Gastrocnemius medialis (tissue), 4 donors: ENCODE results near the gene FGD4. TPM values are rescaled to one million over a fixed set of nuclear protein-coding genes. Genes with fewer than 3 reads are reported as not detected.

Source experiments
- ATAC-seq, 2 donors: fragments of 150-250 bp; one replicate each; pipeline ENCODE4 v1.9.1; 2016
- DNase-seq, 2 donors: peaks; one replicate each; pipeline ENCODE4 v3.0.0-alpha.2; 2019
- H3K27ac ChIP-seq, 4 donors: fragments of 200-600 bp; sonication (generic); 1 replicate in 1 of 4; 2 replicates in 3 of 4; pipeline ENCODE4 v1.5.1; 2016 to 2018; ENCODE audit warnings: mild to moderate bottlenecking in 2 of 4, moderate library complexity in 1 of 4
- H3K27me3 ChIP-seq, 3 donors: fragments of 200-600 bp; sonication (generic) in 2 of 3; 1 replicate in 1 of 3; 2 replicates in 2 of 3; pipeline versions ENCODE4 v1.5.1 to v1.6.0; 2016 to 2019; ENCODE audit warnings: mild to moderate bottlenecking in 1 of 3, moderate library complexity in 1 of 3
- H3K36me3 ChIP-seq, 2 donors: fragments of 200-600 bp; sonication (generic) in 1 of 2; one replicate each; pipeline ENCODE4 v1.5.1; 2017 to 2018
- H3K4me1 ChIP-seq, 2 donors: fragments of 200-600 bp; sonication (generic) in 1 of 2; one replicate each; pipeline ENCODE4 v1.5.1; 2016 to 2017; ENCODE audit warnings: mild to moderate bottlenecking in 2 of 2
- H3K4me3 ChIP-seq, 4 donors: fragments of 200-600 bp; sonication (generic) in 3 of 4; 1 replicate in 1 of 4; 2 replicates in 3 of 4; pipeline ENCODE4 v1.5.1; 2016 to 2019; ENCODE audit warnings: mild to moderate bottlenecking in 2 of 4
- H3K9me3 ChIP-seq, 3 donors: fragments of 200-600 bp; sonication (generic) in 2 of 3; 1 replicate in 1 of 3; 2 replicates in 2 of 3; pipeline ENCODE4 v1.5.1; 2016 to 2019
- CTCF ChIP-seq, 5 experiments: fragments of 450-650 bp in 3 of 5; fragments of 200-600 bp in 2 of 5; sonication (generic) in 2 of 5; IDR thresholded peaks in 4 of 5; conservative IDR thresholded peaks in 1 of 5; 1 replicate in 4 of 5; 2 replicates in 1 of 5; pipeline ENCODE4 v1.5.1; 2016 to 2019; ENCODE audit warnings: antibody characterized with exemption in 5 of 5, mild to moderate bottlenecking in 3 of 5, moderate library complexity in 3 of 5
- POLR2A ChIP-seq, 2 donors: fragments of 450-650 bp; IDR thresholded peaks; one replicate each; pipeline ENCODE4 v1.6.1; 2017; ENCODE audit warnings: antibody characterized with exemption in 2 of 2, mild to moderate bottlenecking in 2 of 2, moderate library complexity in 2 of 2
- in situ Hi-C, 4 donors: fragments of 200-750 bp; cut with MboI; loops; one replicate each; pipeline versions ENCODE4 v1.15.0 to v1.8.0; 2017; ENCODE audit warnings: low sequenced_read_pairs in 4 of 4
- intact Hi-C: fragments of 100-400 bp; cut with DNase I; formaldehyde crosslinking; loops from one replicate; pipeline ENCODE4 v1.15.1; 2023; ENCODE audit warnings: low total_unique reads
- total RNA-seq, 4 donors: library from RNA; depleted of rRNA; stranded (reverse); fragments of >200 nt; gene quantifications; one replicate each; pipeline versions ENCODE4 v1.1.0 to v1.2.3, GENCODE V29; 2016

Gene FGD4
- total RNA-seq, 4 donors from 2014 or later, result 18.8 to 60.3 (median 40.8) TPM

GRCh38 chr12:32362892-32363291 is 36.5 kb upstream of the FGD4 start:
- intact Hi-C loops, result loop anchor here (10.0 kb wide), 1 partner anchor 92 kb away; no protein-coding TSS in a partner anchor
- Histone ChIP-seq H3K27me3 (no peaks in the 10 kb centered on the region), H3K4me1 (no peaks in the 10 kb centered on the region), H3K36me3 (no peaks in the 10 kb centered on the region), H3K9me3 (no peaks in the 10 kb centered on the region), H3K27ac (no peak overlapping the region), H3K4me3 (no peak overlapping the region)
- ATAC-seq (no peak), DNase-seq (no peak)
- in situ Hi-C loops, result loop anchor here in 2 of 4 donors (10.0 to 25.0 kb wide), 2 partner anchors 92 to 1649 kb away; partner anchors contain the start of gene ALG10 (in 1 of the 2)
- TF ChIP-seq CTCF (IDR thresholded peaks at IDR 0.05 in 4 of 5, conservative IDR thresholded peaks at IDR 0.05 in 1 of 5), result no peak
- TF ChIP-seq POLR2A (IDR thresholded peaks at IDR 0.05), result no peak

- in situ Hi-C loops (loop anchor here in 3 of 4 donors (5.0 to 25.0 kb wide), 5 partner anchors 87 to 1647 kb away; partner anchors contain the start of gene ALG10 (in 1 of the 3)), intact Hi-C loops (loop anchor here (1.0 to 10.0 kb wide), 3 partner anchors 37 to 307 kb away; no protein-coding TSS in a partner anchor)
- ATAC-seq (peak in 1 of 2 donors; percentile 68), DNase-seq (peak; percentile 4 to 23)
- no peaks in the 10 kb centered on the region for H3K27me3 ChIP-seq
- H3K4me1 ChIP-seq, result no peaks in the 10 kb centered on the region
- no peak overlapping the region for H3K27ac ChIP-seq
- H3K9me3 ChIP-seq, result no peaks in the 10 kb centered on the region
- H3K36me3 ChIP-seq, result no peaks in the 10 kb centered on the region
- no peak overlapping the region for H3K4me3 ChIP-seq
- no peak for TF ChIP-seq POLR2A (IDR thresholded peaks at IDR 0.05)
- peak; percentile 50 to 86 (median 71) for TF ChIP-seq CTCF (IDR thresholded peaks at IDR 0.05 in 4 of 5, conservative IDR thresholded peaks at IDR 0.05 in 1 of 5)
Observed at GRCh38 chr12:32365473-32366064, 33.8 kb upstream of the FGD4 start.

- TF ChIP-seq CTCF (IDR thresholded peaks at IDR 0.05 in 4 of 5, conservative IDR thresholded peaks at IDR 0.05 in 1 of 5) (no peak), POLR2A (IDR thresholded peaks at IDR 0.05) (no peak)
- no peak overlapping the region for H3K4me3 ChIP-seq
- H3K27ac ChIP-seq, result no peak overlapping the region
- H3K36me3 ChIP-seq, result no peaks in the 10 kb centered on the region
- no peaks in the 10 kb centered on the region for H3K4me1 ChIP-seq
- H3K9me3 ChIP-seq, result no peaks in the 10 kb centered on the region
- in situ Hi-C loops (loop anchor here in 3 of 4 donors (5.0 to 25.0 kb wide), 5 partner anchors 86 to 1646 kb away; partner anchors contain the start of gene ALG10 (in 1 of the 3)), intact Hi-C loops (loop anchor here (5.0 to 10.0 kb wide), 2 partner anchors 36 to 88 kb away; no protein-coding TSS in a partner anchor)
- DNase-seq (no peak), ATAC-seq (no peak)
- H3K27me3 ChIP-seq, result no peaks in the 10 kb centered on the region
Observed at GRCh38 chr12:32366714-32367113, 32.6 kb upstream of the FGD4 start.

- Histone ChIP-seq H3K4me1 (no peaks in the 10 kb centered on the region), H3K9me3 (no peaks in the 10 kb centered on the region), H3K4me3 (no peak overlapping the region), H3K36me3 (no peaks in the 10 kb centered on the region), H3K27me3 (no peaks in the 10 kb centered on the region), H3K27ac (no peak overlapping the region)
- no peak for DNase-seq
- TF ChIP-seq CTCF (IDR thresholded peaks at IDR 0.05 in 4 of 5, conservative IDR thresholded peaks at IDR 0.05 in 1 of 5), result no peak
- no peak for TF ChIP-seq POLR2A (IDR thresholded peaks at IDR 0.05)
- in situ Hi-C loops (loop anchor here in 3 of 4 donors (5.0 to 25.0 kb wide), 5 partner anchors 85 to 1645 kb away; partner anchors contain the start of gene ALG10 (in 1 of the 3)), intact Hi-C loops (loop anchor here (5.0 to 10.0 kb wide), 2 partner anchors 35 to 87 kb away; no protein-coding TSS in a partner anchor)
- no peak for ATAC-seq
Observed at GRCh38 chr12:32367381-32367780, 32.0 kb upstream of the FGD4 start.
